ENCODE measurements around the gene UBAC2. TPM values are rescaled to one million over a fixed set of nuclear protein-coding genes. Genes with fewer than 3 reads are reported as not detected.

UBAC2 gene
- total and polyA plus RNA-seq, 2 of the 8 experiments (the other 6 are each of a cell fraction or from before 2014, with no cell fraction given): 75.9 to 76.9 TPM

GRCh38 chr13:99185606-99186005, 15.0 kb upstream of the UBAC2 start (continued):
- no peak for TF ChIP-seq KDM5A (IDR thresholded peaks at IDR 0.05; ENCODE audit: low read length)
